Vagina (tissue), 2 donors: ENCODE results near the gene MAFG.

Experiments
- POLR2A ChIP-seq, 2 donors: fragments of 450-650 bp; IDR thresholded peaks; one replicate each; pipeline ENCODE4 v1.6.1; 2017; ENCODE audit warnings: antibody characterized with exemption in 2 of 2, mild to moderate bottlenecking in 2 of 2, moderate library complexity in 2 of 2
- POLR2AphosphoS5 ChIP-seq, 2 donors: sonication (generic); formaldehyde crosslinking; IDR thresholded peaks; one replicate each; pipeline ENCODE4 v1.9.0; 2017; ENCODE audit warnings: antibody characterized with exemption in 2 of 2, mild to moderate bottlenecking in 2 of 2, low read depth in 1 of 2; ENCODE audit not compliant: insufficient read depth in 1 of 2
- TF ChIP-seq, protein P1 (sequence below), 3 experiments: fragments of 450-650 bp in 2 of 3; fragments of 200-600 bp in 1 of 3; sonication (generic) in 1 of 3; IDR thresholded peaks; one replicate each; pipeline ENCODE4 v1.5.1; 2017 to 2019; ENCODE audit warnings: antibody characterized with exemption in 3 of 3, mild to moderate bottlenecking in 2 of 3, moderate library complexity in 2 of 3

DNA sequence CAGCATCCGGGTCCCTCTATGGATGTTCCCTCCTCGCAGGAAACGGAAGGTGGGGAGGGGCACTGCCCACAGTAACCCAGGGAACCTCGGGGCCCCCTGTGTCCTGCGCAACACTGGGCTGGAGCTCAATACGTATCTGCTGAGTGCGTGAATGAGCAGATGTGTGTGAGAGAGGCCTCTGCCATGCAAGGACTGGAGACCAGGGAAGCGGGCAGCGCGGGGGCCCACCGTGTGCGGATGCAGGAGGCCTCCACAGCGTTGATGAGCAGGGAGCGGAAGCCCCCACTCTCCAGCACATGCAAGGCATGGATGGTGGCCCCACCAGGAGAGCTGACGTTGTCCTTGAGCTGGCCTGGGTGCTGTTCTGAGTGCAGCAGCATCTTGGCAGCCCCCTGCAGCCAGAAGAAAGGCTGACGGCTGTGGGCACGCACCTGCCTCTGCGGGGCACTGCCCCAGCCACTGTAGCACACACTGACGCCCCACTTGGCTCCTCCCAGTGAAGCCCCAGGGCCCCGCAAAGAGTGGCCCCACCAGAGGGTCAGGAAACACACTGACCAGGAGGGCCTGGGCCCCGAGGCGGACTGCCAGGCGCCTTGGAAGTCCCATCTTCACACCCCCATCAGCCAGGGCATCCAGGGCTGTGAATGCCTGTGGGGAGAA is 6.7 kb upstream of the MAFG start:
- TF ChIP-seq, protein P1, sequence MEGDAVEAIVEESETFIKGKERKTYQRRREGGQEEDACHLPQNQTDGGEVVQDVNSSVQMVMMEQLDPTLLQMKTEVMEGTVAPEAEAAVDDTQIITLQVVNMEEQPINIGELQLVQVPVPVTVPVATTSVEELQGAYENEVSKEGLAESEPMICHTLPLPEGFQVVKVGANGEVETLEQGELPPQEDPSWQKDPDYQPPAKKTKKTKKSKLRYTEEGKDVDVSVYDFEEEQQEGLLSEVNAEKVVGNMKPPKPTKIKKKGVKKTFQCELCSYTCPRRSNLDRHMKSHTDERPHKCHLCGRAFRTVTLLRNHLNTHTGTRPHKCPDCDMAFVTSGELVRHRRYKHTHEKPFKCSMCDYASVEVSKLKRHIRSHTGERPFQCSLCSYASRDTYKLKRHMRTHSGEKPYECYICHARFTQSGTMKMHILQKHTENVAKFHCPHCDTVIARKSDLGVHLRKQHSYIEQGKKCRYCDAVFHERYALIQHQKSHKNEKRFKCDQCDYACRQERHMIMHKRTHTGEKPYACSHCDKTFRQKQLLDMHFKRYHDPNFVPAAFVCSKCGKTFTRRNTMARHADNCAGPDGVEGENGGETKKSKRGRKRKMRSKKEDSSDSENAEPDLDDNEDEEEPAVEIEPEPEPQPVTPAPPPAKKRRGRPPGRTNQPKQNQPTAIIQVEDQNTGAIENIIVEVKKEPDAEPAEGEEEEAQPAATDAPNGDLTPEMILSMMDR (IDR thresholded peaks at IDR 0.05): no peak
- TF ChIP-seq POLR2A (IDR thresholded peaks at IDR 0.05): no peak
- TF ChIP-seq POLR2AphosphoS5 (IDR thresholded peaks at IDR 0.05; ENCODE audit: insufficient read depth in 1 of 2, low read depth in 1 of 2): no peak
